Thoracic aorta (tissue), 2 donors: ENCODE measurements around the gene SIX5. TPM values are rescaled to one million over a fixed set of nuclear protein-coding genes. Genes with fewer than 3 reads are reported as not detected.
"Not testable (repeated sequence)": the region's sequence is repeated elsewhere in the genome, so short reads cannot be mapped to it uniquely, and the experiment has no call there.

Experiments
- ATAC-seq: fragments of 150-250 bp; one replicate; pipeline ENCODE4 v1.8.0; 2017; ENCODE audit warnings: low read depth; ENCODE audit not compliant: insufficient number of reproducible peaks, low FRiP score
- DNase-seq: peaks from one replicate; pipeline ENCODE4 v3.0.0-alpha.2; 2020; ENCODE audit warnings: low spot score
- H3K27ac ChIP-seq, 2 donors: fragments of 200-600 bp; sonication (generic); 1 replicate in 1 of 2; 2 replicates in 1 of 2; pipeline ENCODE4 v1.5.1; 2016; ENCODE audit warnings: mild to moderate bottlenecking in 2 of 2, moderate library complexity in 2 of 2
- H3K27me3 ChIP-seq: fragments of 200-600 bp; sonication (generic); replicated peaks from 2 replicates; pipeline ENCODE4 v1.6.0; 2016; ENCODE audit warnings: mild to moderate bottlenecking; ENCODE audit not compliant: insufficient read depth
- H3K36me3 ChIP-seq: fragments of 200-600 bp; sonication (generic); one replicate; pipeline ENCODE4 v1.5.1; 2016
- H3K4me1 ChIP-seq, 2 donors: fragments of 200-600 bp; sonication (generic); 1 replicate in 1 of 2; 2 replicates in 1 of 2; pipeline versions ENCODE4 v1.5.1 to v1.6.0; 2016; ENCODE audit warnings: low read depth in 2 of 2, mild to moderate bottlenecking in 1 of 2; ENCODE audit not compliant: control insufficient read depth in 1 of 2
- H3K4me3 ChIP-seq: fragments of 200-600 bp; sonication (generic); 2 replicates; pipeline ENCODE4 v1.5.1; 2016; ENCODE audit warnings: mild to moderate bottlenecking
- H3K9me3 ChIP-seq: fragments of 200-600 bp; sonication (generic); 2 replicates; pipeline ENCODE4 v1.5.1; 2016
- total RNA-seq, 2 donors: library from RNA; depleted of rRNA; stranded (reverse); fragments of >200 nt; gene quantifications; one replicate each; pipeline versions ENCODE4 v1.1.0 to v1.2.3, GENCODE V29; 2016
- TF ChIP-seq, protein P1 (sequence below): fragments of 200-600 bp; sonication (generic); IDR thresholded peaks from one replicate; pipeline ENCODE4 v1.5.1; 2019; ENCODE audit warnings: antibody characterized with exemption

The SIX5 gene
- total RNA-seq, 2 donors from 2014 or later = 15.0 to 29.9 TPM

DNA sequence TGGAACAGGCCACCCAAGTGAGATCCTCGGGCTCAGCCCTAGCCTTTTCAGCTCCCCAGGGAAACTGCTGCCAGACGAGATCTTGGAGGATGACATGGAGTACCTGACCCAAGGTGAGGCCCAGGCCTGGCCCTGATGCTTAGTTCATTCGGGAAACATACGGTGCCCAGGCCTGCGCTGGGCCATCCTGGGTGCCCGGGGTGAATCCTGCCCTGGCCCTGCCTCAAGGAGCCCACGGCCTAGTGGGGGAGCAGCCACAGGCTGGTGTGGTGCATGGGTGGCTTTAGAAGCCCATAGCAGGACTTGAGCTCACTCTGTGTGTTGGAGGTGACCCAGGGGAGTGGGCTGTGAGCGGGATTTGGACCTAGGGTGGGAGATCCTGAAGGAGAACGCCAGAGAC, 10.1 kb downstream of the SIX5 start:
- DNase-seq = no peak
- TF ChIP-seq, protein P1, sequence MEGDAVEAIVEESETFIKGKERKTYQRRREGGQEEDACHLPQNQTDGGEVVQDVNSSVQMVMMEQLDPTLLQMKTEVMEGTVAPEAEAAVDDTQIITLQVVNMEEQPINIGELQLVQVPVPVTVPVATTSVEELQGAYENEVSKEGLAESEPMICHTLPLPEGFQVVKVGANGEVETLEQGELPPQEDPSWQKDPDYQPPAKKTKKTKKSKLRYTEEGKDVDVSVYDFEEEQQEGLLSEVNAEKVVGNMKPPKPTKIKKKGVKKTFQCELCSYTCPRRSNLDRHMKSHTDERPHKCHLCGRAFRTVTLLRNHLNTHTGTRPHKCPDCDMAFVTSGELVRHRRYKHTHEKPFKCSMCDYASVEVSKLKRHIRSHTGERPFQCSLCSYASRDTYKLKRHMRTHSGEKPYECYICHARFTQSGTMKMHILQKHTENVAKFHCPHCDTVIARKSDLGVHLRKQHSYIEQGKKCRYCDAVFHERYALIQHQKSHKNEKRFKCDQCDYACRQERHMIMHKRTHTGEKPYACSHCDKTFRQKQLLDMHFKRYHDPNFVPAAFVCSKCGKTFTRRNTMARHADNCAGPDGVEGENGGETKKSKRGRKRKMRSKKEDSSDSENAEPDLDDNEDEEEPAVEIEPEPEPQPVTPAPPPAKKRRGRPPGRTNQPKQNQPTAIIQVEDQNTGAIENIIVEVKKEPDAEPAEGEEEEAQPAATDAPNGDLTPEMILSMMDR = no peak
- H3K4me1 ChIP-seq = peaks cover 4 to 9% of the 10 kb centered on the region in 2 donors

DNA sequence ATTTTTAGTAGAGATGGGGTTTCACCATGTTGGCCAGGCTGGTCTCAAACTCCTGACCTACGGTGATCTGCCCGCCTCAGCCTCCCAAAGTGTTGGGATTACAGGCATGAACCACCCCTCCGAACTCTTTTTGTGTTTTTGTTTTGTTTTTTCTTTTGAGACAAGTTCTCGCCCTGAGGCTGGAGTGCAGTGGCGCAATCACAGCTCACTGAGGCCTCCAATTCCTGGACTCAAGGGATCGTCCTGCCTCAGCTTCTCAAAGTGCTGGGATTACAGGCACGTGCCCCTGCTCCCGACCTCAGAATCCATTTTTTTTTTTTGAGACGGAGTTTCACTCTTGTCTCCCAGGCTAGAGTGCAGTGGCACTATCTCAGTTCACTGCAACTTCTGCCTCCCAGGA, 11.4 kb downstream of the SIX5 start:
- ATAC-seq = no peak
- no peaks in the 10 kb centered on the region for H3K36me3 ChIP-seq
- no peaks in the 10 kb centered on the region for H3K9me3 ChIP-seq
- no peak overlapping the region for H3K27ac ChIP-seq
- H3K27me3 ChIP-seq = no peaks in the 10 kb centered on the region
- TF ChIP-seq, protein P1 = no peak
- H3K4me3 ChIP-seq = no peak overlapping the region
- no peak for DNase-seq
- no peaks in the 10 kb centered on the region for H3K4me1 ChIP-seq

More for the DNA sequence above, 10.1 kb downstream of the SIX5 start:
- no peak for ATAC-seq
- Histone ChIP-seq H3K36me3 (no peaks in the 10 kb centered on the region), H3K27me3 (no peaks in the 10 kb centered on the region), H3K9me3 (no peaks in the 10 kb centered on the region), H3K27ac (no peak overlapping the region), H3K4me3 (no peak overlapping the region)

DNA sequence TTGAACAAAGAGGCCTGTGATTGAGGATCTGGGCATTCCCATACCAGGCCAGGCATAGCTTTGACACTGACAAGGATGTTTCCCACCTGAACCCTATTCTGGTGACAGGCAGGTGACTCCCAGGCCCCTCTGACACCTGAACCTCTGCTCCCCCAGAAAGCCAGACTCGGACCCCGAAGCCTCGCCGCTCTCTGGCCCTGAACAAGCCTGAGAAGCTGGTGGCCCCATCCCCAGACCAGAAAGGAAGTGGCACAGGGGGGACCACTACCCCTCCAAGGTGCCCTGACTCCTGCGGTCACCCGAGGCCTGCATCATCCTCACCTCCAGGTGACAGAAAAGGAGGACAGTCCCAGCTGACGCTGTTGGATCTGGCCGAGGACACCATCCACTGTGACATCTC, 14.7 kb downstream of the SIX5 start:
- TF ChIP-seq, protein P1 = no peak
- no peak for DNase-seq

DNA sequence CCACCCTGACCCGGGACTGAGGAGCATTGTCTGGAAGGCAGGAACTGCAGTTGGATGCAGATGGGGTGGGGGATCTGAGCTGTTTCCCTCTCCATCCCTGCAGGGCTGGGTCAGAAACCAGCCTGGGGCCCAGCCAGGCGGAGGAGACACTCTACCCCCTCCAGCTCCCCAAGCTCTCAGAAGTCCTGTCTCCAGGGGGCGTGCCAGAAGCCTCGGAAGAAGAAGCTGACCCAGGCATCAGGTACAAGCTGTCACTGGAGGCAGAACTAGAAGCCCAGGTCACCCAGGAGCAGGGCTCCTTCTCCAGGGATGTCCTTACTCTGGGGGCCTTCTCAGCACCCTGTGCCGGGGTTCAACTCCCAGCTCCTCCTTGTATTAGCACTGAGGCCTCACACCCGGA, 15.5 kb downstream of the SIX5 start:
- Histone ChIP-seq H3K27ac (no peak overlapping the region), H3K36me3 (no peaks in the 10 kb centered on the region), H3K9me3 (no peaks in the 10 kb centered on the region), H3K4me1 (no peaks in the 10 kb centered on the region), H3K27me3 (no peaks in the 10 kb centered on the region), H3K4me3 (no peak overlapping the region)
- TF ChIP-seq, protein P1 = no peak
- DNase-seq = no peak
- no peak for ATAC-seq

More for the DNA sequence above, 14.7 kb downstream of the SIX5 start:
- Histone ChIP-seq H3K4me3 (no peak overlapping the region), H3K27me3 (no peaks in the 10 kb centered on the region), H3K4me1 (no peaks in the 10 kb centered on the region), H3K9me3 (no peaks in the 10 kb centered on the region), H3K27ac (no peak overlapping the region), H3K36me3 (no peaks in the 10 kb centered on the region)
- ATAC-seq = no peak

DNA sequence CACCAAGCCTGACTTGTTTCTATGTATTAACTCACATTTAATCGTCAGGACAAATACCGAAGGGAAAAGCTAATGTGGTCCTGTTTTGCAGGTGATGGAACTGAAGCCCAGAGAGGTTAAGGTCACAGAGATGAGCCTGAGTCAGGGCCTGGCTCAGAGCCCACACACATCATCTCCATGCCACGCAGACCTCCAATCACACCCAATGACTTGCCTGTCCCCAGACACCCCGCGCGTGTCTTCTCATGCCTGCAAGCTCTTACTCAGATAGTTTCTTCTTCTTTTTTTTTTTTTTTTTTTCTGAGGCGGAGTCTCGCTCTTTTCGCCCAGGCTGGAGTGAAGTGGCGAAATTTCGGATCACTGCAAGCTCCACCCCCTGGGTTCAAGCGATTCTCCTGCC, 16.4 kb downstream of the SIX5 start:
- Histone ChIP-seq H3K4me3 (no peak overlapping the region), H3K27me3 (no peaks in the 10 kb centered on the region), H3K4me1 (no peaks in the 10 kb centered on the region), H3K27ac (no peak overlapping the region), H3K9me3 (no peaks in the 10 kb centered on the region), H3K36me3 (no peaks in the 10 kb centered on the region)
- ATAC-seq (no peak), DNase-seq (no peak)
- TF ChIP-seq, protein P1 = no peak

DNA sequence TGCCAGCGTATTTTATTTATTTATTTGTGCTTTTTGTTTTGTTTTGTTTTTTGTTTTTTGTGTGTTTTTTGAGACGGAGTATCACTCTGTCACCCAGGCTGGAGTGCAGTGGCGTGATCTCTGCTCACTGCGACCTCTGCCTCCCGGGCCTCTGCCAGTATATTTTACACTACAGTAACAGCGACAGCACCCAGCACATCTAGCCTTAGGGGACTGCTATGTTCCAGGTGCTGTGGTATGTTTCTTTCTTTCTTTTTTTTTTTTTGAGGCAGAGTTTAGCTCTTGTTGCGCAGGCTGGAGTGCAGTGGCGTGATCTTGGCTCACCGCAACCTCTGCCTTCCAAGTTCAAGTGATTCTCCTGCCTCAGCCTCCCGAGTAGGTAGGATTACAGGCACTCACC, 17.6 kb downstream of the SIX5 start:
- H3K9me3 ChIP-seq, H3K4me3 ChIP-seq, H3K27me3 ChIP-seq, H3K4me1 ChIP-seq, H3K27ac ChIP-seq, H3K36me3 ChIP-seq, DNase-seq, ATAC-seq: not testable (repeated sequence)
